Embryonic facial prominence (tissue), 1 donor: Measurements from ENCODE around the gene ENOX1.
A peak's percentile ranks its signal among the peaks of the same experiment; 100 is the strongest.

Source experiments
- DNase-seq: peaks from one replicate; pipeline ENCODE4 v3.0.0-alpha.2; 2016; ENCODE audit errors: extremely low spot score

ENOX1 gene

GRCh38 chr13:43487461-43487860 lies 299.3 kb downstream of the ENOX1 start:
- no peak for DNase-seq

- DNase-seq, result no peak
Observed at GRCh38 chr13:43484432-43485225, 302.1 kb downstream of the ENOX1 start.

GRCh38 chr13:43483930-43484329 lies 302.8 kb downstream of the ENOX1 start:
- no peak for DNase-seq

GRCh38 chr13:43482641-43483040 lies 304.1 kb downstream of the ENOX1 start:
- no peak for DNase-seq

GRCh38 chr13:43482026-43482425 lies 304.7 kb downstream of the ENOX1 start:
- DNase-seq, result no peak

GRCh38 chr13:43478902-43479301 lies 307.9 kb downstream of the ENOX1 start:
- no peak for DNase-seq

GRCh38 chr13:43478211-43478610 lies 308.6 kb downstream of the ENOX1 start:
- DNase-seq, result no peak

GRCh38 chr13:43475140-43475539 lies 311.6 kb downstream of the ENOX1 start:
- DNase-seq, result no peak

GRCh38 chr13:43473437-43473836 lies 313.3 kb downstream of the ENOX1 start:
- no peak for DNase-seq

GRCh38 chr13:43472980-43473379 lies 313.8 kb downstream of the ENOX1 start:
- DNase-seq, result no peak

- peak; percentile 14 for DNase-seq
Observed at GRCh38 chr13:43472339-43472738, 314.4 kb downstream of the ENOX1 start.

GRCh38 chr13:43470610-43471009 lies 316.2 kb downstream of the ENOX1 start:
- no peak for DNase-seq

- no peak for DNase-seq
Observed at GRCh38 chr13:43469791-43470190, 317.0 kb downstream of the ENOX1 start.

GRCh38 chr13:43464578-43465264 lies 322.1 kb downstream of the ENOX1 start:
- DNase-seq, result no peak

GRCh38 chr13:43448605-43449336 lies 338.0 kb downstream of the ENOX1 start:
- DNase-seq, result no peak

GRCh38 chr13:43446126-43446525 lies 340.6 kb downstream of the ENOX1 start:
- DNase-seq, result no peak

- DNase-seq, result no peak
Observed at GRCh38 chr13:43445668-43446067, 341.1 kb downstream of the ENOX1 start.

GRCh38 chr13:43444081-43444480 lies 342.7 kb downstream of the ENOX1 start:
- DNase-seq, result no peak

GRCh38 chr13:43441899-43442499 lies 344.8 kb downstream of the ENOX1 start:
- no peak for DNase-seq

GRCh38 chr13:43441464-43441863 lies 345.3 kb downstream of the ENOX1 start:
- no peak for DNase-seq

GRCh38 chr13:43434191-43434590 lies 352.6 kb downstream of the ENOX1 start:
- DNase-seq, result no peak

- DNase-seq, result no peak
Observed at GRCh38 chr13:43433691-43434141, 353.1 kb downstream of the ENOX1 start.
